ENCODE measurements around the gene UCHL1.
A peak's percentile ranks its signal among the peaks of the same experiment; 100 is the strongest.
"Not testable (repeated sequence)": the region's sequence is repeated elsewhere in the genome, so short reads cannot be mapped to it uniquely, and the experiment has no call there.

UCHL1 gene

GRCh38 chr4:41264212-41264611 is 7.5 kb downstream of the UCHL1 start:
- no peak for TF ChIP-seq CTCF (IDR thresholded peaks at IDR 0.05; ENCODE audit: low read depth, low read length)
- H3K4me3 ChIP-seq (ENCODE audit: low read depth, low read length): no peak overlapping the region
- in situ Hi-C loops (cut with HindIII; ENCODE audit: low sequenced_read_pairs): no loop called here
- DNase-seq (ENCODE audit: low read depth, low spot score): no peak

- no peak for DNase-seq (ENCODE audit: low read depth, low spot score)
- no peak overlapping the region for H3K4me3 ChIP-seq (ENCODE audit: low read depth, low read length)
- no peak for TF ChIP-seq CTCF (IDR thresholded peaks at IDR 0.05; ENCODE audit: low read depth, low read length)
- in situ Hi-C loops (cut with HindIII; ENCODE audit: low sequenced_read_pairs): no loop called here
These were observed 11.3 kb downstream of the UCHL1 start for GRCh38 chr4:41267997-41268396.

- TF ChIP-seq CTCF (IDR thresholded peaks at IDR 0.05; ENCODE audit: low read depth, low read length): no peak
- in situ Hi-C loops (cut with HindIII; ENCODE audit: low sequenced_read_pairs): no loop called here
- DNase-seq (ENCODE audit: low read depth, low spot score): no peak
- H3K4me3 ChIP-seq (ENCODE audit: low read depth, low read length): no peak overlapping the region
These were observed 12.2 kb downstream of the UCHL1 start for GRCh38 chr4:41268721-41269517.

GRCh38 chr4:41269682-41270081 is 13.0 kb downstream of the UCHL1 start:
- DNase-seq (ENCODE audit: low read depth, low spot score): no peak
- no peak overlapping the region for H3K4me3 ChIP-seq (ENCODE audit: low read depth, low read length)
- in situ Hi-C loops (cut with HindIII; ENCODE audit: low sequenced_read_pairs): no loop called here
- no peak for TF ChIP-seq CTCF (IDR thresholded peaks at IDR 0.05; ENCODE audit: low read depth, low read length)

GRCh38 chr4:41275931-41276330 is 19.2 kb downstream of the UCHL1 start:
- in situ Hi-C loops (cut with HindIII; ENCODE audit: low sequenced_read_pairs); DNase-seq (ENCODE audit: low read depth, low spot score); H3K4me3 ChIP-seq (ENCODE audit: low read depth, low read length): not testable (repeated sequence)

GRCh38 chr4:41280010-41280409 is 23.3 kb downstream of the UCHL1 start:
- TF ChIP-seq CTCF (IDR thresholded peaks at IDR 0.05; ENCODE audit: low read depth, low read length): no peak
- no peak for DNase-seq (ENCODE audit: low read depth, low spot score)
- no peak overlapping the region for H3K4me3 ChIP-seq (ENCODE audit: low read depth, low read length)
- in situ Hi-C loops (cut with HindIII; ENCODE audit: low sequenced_read_pairs): no loop called here

- DNase-seq (ENCODE audit: low read depth, low spot score): peak; percentile 78
- in situ Hi-C loops (cut with HindIII; ENCODE audit: low sequenced_read_pairs): no loop called here
- peak; percentile 84 for TF ChIP-seq CTCF (IDR thresholded peaks at IDR 0.05; ENCODE audit: low read depth, low read length)
- no peak overlapping the region for H3K4me3 ChIP-seq (ENCODE audit: low read depth, low read length)
These were observed 24.4 kb downstream of the UCHL1 start for GRCh38 chr4:41281038-41281634.

Measured in astrocyte of the spinal cord (primary cell).